Measurements from ENCODE around the gene FAT2. TPM values are rescaled to one million over a fixed set of nuclear protein-coding genes. Genes with fewer than 3 reads are reported as not detected.

Gene FAT2
- polyA plus RNA-seq, 3 donors: not detected

GRCh38 chr5:151581347-151581746 lies 9.8 kb downstream of the FAT2 start:
- Histone ChIP-seq H3K4me3 (replicated peaks in 1 of 3; ENCODE audit: low read depth in 2 of 3, low read length in 3 of 3) (no peak overlapping the region), H3K9ac (ENCODE audit: insufficient read depth, low read length, poor library complexity, severe bottlenecking) (no peak overlapping the region), H3K27me3 (ENCODE audit: control insufficient read depth in 2 of 2, insufficient read depth in 2 of 2, low read length in 2 of 2) (no peaks in the 10 kb centered on the region), H3K79me2 (ENCODE audit: insufficient read depth, low read length) (no peaks in the 10 kb centered on the region), H3K9me3 (replicated peaks in 1 of 2; ENCODE audit: control insufficient read depth in 1 of 2, insufficient read depth in 1 of 2, low read length in 2 of 2) (no peaks in the 10 kb centered on the region), H3K4me1 (ENCODE audit: control insufficient read depth in 1 of 2, insufficient read depth in 2 of 2, low read length in 2 of 2) (peaks cover 25 to 26% of the 10 kb centered on the region in 2 donors), H2AFZ (ENCODE audit: insufficient read depth, low read depth, low read length, poor library complexity, severe bottlenecking) (no peak overlapping the region), H3K4me2 (replicated peaks; ENCODE audit: extremely low read depth, low read length, poor library complexity, severe bottlenecking) (no peak overlapping the region), H4K20me1 (ENCODE audit: insufficient read depth, low read length) (no peaks in the 10 kb centered on the region), H3K36me3 (replicated peaks in 1 of 2; ENCODE audit: control insufficient read depth in 1 of 2, insufficient read depth in 2 of 2, low read length in 2 of 2) (no peaks in the 10 kb centered on the region), H3K27ac (ENCODE audit: low read depth in 1 of 2, low read length in 2 of 2) (no peak overlapping the region)
- H3K27ac Mint-ChIP-seq: no peak overlapping the region
- no peak for TF ChIP-seq CTCF (IDR thresholded peaks at IDR 0.05)
- H3K4me3 Mint-ChIP-seq: no peak overlapping the region
- H3K27me3 Mint-ChIP-seq (ENCODE audit: low read depth in 3 of 3): peaks cover 0 to 2% (median 1%) of the 10 kb centered on the region in 3 donors
- H3K4me1 Mint-ChIP-seq: peaks cover 24% of the 10 kb centered on the region
- no peaks in the 10 kb centered on the region for H3K9me3 Mint-ChIP-seq
- DNase-seq: no peak
- intact Hi-C loops (cut with micrococcal nuclease): no loop called here
- no peaks in the 10 kb centered on the region for H3K36me3 Mint-ChIP-seq
- no CpG with 5 or more reads among the region's 4 CpGs for WGBS (ENCODE audit: insufficient coverage)

GRCh38 chr5:151580858-151581257 lies 10.3 kb downstream of the FAT2 start:
- Mint-ChIP-seq H3K4me3 (no peak overlapping the region), H3K36me3 (no peaks in the 10 kb centered on the region), H3K27me3 (ENCODE audit: low read depth in 3 of 3) (peaks cover 0 to 2% (median 1%) of the 10 kb centered on the region in 3 donors), H3K27ac (no peak overlapping the region), H3K9me3 (no peaks in the 10 kb centered on the region), H3K4me1 (peaks cover 24% of the 10 kb centered on the region)
- TF ChIP-seq CTCF (IDR thresholded peaks at IDR 0.05): no peak
- Histone ChIP-seq H3K79me2 (ENCODE audit: insufficient read depth, low read length) (no peaks in the 10 kb centered on the region), H3K4me3 (replicated peaks in 1 of 3; ENCODE audit: low read depth in 2 of 3, low read length in 3 of 3) (no peak overlapping the region), H4K20me1 (ENCODE audit: insufficient read depth, low read length) (no peaks in the 10 kb centered on the region), H3K9me3 (replicated peaks in 1 of 2; ENCODE audit: control insufficient read depth in 1 of 2, insufficient read depth in 1 of 2, low read length in 2 of 2) (no peaks in the 10 kb centered on the region), H3K4me2 (replicated peaks; ENCODE audit: extremely low read depth, low read length, poor library complexity, severe bottlenecking) (no peak overlapping the region), H3K27ac (ENCODE audit: low read depth in 1 of 2, low read length in 2 of 2) (no peak overlapping the region), H3K36me3 (replicated peaks in 1 of 2; ENCODE audit: control insufficient read depth in 1 of 2, insufficient read depth in 2 of 2, low read length in 2 of 2) (no peaks in the 10 kb centered on the region), H3K9ac (ENCODE audit: insufficient read depth, low read length, poor library complexity, severe bottlenecking) (no peak overlapping the region), H3K27me3 (ENCODE audit: control insufficient read depth in 2 of 2, insufficient read depth in 2 of 2, low read length in 2 of 2) (no peaks in the 10 kb centered on the region), H3K4me1 (ENCODE audit: control insufficient read depth in 1 of 2, insufficient read depth in 2 of 2, low read length in 2 of 2) (peaks cover 25 to 26% of the 10 kb centered on the region in 2 donors), H2AFZ (ENCODE audit: insufficient read depth, low read depth, low read length, poor library complexity, severe bottlenecking) (no peak overlapping the region)
- no peak for DNase-seq
- 98% methylated on average over 6 of the region's 6 CpGs for WGBS (ENCODE audit: insufficient coverage)
- intact Hi-C loops (cut with micrococcal nuclease): no loop called here
